ENCODE data around the gene FRMD8. TPM values are rescaled to one million over a fixed set of nuclear protein-coding genes. Genes with fewer than 3 reads are reported as not detected.

FRMD8 gene
- total RNA-seq, 6 experiments from 2014 or later, result 7.7 to 17.1 (median 14.3) TPM

DNA sequence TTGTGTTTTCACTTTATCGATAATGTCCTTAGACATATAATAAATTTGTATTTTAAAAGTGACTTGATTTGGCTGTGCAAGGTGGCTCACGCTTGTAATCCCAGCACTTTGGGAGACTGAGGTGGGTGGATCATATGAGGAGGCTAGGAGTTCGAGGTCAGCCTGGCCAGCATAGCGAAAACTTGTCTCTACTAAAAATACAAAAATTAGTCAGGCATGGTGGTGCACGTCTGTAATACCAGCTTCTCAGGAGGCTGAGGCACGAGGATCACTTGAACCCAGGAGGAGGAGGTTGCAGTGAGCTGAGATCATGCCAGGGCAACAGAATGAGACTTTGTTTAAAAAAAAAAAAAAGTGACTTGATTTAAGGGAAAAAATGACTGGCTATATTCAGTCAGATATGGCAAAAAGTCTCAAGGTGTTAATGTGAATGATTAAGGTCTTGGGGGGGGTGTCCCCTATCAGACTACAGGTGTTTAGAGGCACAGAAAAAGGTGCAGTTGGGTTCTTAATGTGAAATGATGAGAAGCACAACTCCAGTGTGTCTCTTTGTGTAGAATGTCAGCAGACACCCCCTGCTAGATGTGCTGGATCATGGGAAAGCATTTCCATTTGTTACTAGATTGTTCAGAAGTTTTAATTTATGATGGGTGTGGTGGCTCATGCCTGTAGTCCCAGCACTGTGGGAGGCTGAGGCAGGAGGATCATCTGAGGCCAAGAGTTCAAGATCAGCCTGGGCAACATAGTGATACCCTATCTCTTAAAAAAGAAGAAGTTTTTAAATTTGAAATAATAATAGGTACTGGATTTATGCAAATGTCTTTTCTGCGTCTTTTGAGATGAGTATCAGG is 53.1 kb downstream of the FRMD8 start:
- 46% methylated on average over 7 of the region's 7 CpGs for WGBS (ENCODE audit: insufficient coverage, low coverage, low lambda C conversion rate, missing lambda C conversion rate)
- TF ChIP-seq, protein P1, sequence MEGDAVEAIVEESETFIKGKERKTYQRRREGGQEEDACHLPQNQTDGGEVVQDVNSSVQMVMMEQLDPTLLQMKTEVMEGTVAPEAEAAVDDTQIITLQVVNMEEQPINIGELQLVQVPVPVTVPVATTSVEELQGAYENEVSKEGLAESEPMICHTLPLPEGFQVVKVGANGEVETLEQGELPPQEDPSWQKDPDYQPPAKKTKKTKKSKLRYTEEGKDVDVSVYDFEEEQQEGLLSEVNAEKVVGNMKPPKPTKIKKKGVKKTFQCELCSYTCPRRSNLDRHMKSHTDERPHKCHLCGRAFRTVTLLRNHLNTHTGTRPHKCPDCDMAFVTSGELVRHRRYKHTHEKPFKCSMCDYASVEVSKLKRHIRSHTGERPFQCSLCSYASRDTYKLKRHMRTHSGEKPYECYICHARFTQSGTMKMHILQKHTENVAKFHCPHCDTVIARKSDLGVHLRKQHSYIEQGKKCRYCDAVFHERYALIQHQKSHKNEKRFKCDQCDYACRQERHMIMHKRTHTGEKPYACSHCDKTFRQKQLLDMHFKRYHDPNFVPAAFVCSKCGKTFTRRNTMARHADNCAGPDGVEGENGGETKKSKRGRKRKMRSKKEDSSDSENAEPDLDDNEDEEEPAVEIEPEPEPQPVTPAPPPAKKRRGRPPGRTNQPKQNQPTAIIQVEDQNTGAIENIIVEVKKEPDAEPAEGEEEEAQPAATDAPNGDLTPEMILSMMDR (IDR thresholded peaks at IDR 0.05), result no peak
- peak; percentile 35 for TF ChIP-seq POLR2A (IDR thresholded peaks at IDR 0.05)
- H3K4me1 ChIP-seq, result peaks cover 0 to 47% (median 0%) of the 10 kb centered on the region in 4 donors
- H3K27me3 ChIP-seq, result no peaks in the 10 kb centered on the region
- H3K27ac ChIP-seq, result peak overlapping the region; percentile 56 to 100 (median 70)
- ATAC-seq (no peak), DNase-seq (peak in 2 of 3 donors; percentile 19 to 36)
- H3K36me3 ChIP-seq, result peaks cover 0 to 40% (median 7%) of the 10 kb centered on the region in 4 donors
- H3K4me3 ChIP-seq, result no peak overlapping the region
- H3K9me3 ChIP-seq, result no peaks in the 10 kb centered on the region
- intact Hi-C loops (cut with DNase I), result no loop called here

DNA sequence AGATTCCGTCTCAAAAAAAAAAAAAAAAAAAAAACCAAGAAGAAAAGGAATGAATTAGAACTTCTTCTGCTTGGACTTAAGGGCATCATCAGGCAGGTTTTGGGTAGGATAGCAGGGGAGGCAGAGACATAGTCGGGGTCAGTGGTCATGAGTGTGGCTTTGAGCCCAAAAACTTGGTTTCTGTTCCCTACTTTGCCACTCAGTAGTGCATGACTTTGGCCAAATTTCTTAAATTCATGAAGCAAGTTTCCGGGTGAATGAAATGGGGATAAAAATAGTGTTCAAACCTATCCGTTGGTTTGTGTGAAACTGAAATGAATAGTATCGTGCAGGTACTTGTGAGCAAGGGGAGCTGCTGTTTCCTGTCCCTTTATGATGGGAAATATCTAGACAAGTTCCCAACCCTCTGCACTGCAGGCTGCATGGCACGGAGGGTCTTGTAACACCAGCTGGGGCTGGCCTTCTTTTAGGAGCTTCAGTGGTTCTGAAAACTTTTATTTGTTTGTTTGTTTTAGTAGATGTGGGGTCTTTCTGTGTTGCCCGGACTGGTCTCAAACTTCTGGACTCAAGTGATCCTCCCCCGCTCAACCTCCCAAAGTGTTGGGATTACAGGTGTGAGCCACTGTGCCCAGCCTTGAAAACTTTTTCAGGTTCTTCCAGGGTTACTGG is 54.5 kb downstream of the FRMD8 start:
- TF ChIP-seq, protein P1 (IDR thresholded peaks at IDR 0.05), result no peak
- peak; percentile 57 for TF ChIP-seq POLR2A (IDR thresholded peaks at IDR 0.05)
- Histone ChIP-seq H3K27me3 (no peaks in the 10 kb centered on the region), H3K4me3 (no peak overlapping the region), H3K27ac (peak overlapping the region; percentile 22 to 100 (median 56)), H3K9me3 (no peaks in the 10 kb centered on the region), H3K36me3 (peaks cover 0 to 29% (median 3%) of the 10 kb centered on the region in 4 donors), H3K4me1 (peaks cover 0 to 49% (median 0%) of the 10 kb centered on the region in 4 donors)
- WGBS (ENCODE audit: insufficient coverage, low coverage, low lambda C conversion rate, missing lambda C conversion rate), result 28% methylated on average over 8 of the region's 8 CpGs
- peak in 2 of 3 donors; percentile 22 to 46 for DNase-seq
- peak in 1 of 4 donors; percentile 1 for ATAC-seq
- intact Hi-C loops (cut with DNase I), result no loop called here

DNA sequence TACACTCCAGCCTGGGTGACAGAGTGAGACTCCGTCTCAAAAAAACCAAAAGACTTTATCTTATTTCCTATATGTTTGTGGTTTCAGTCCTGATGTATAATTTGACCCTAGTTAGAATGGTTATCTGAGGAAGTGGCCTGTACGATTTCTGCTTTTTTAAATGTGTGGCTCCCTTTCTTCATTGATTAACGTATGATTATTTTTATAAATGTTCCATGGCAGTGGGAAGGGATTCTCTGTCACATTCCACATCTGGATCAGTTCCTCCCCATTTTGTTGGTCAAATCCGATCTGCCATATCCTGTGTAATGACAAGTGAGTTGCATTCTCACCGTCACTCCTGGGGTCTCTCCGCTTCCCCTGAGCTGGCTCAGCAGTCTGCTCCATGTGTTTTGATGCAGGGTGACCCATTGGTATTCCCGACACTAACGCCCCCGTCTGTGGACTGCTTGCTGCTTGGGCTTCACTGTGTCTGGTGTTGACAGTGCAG is 56.5 kb downstream of the FRMD8 start:
- ATAC-seq, result peak; percentile 0
- TF ChIP-seq, protein P1 (IDR thresholded peaks at IDR 0.05), result no peak
- peak; percentile 13 for TF ChIP-seq POLR2A (IDR thresholded peaks at IDR 0.05)
- Histone ChIP-seq H3K4me3 (no peak overlapping the region), H3K27me3 (no peaks in the 10 kb centered on the region), H3K4me1 (peaks cover 0 to 47% (median 0%) of the 10 kb centered on the region in 4 donors), H3K9me3 (no peaks in the 10 kb centered on the region), H3K27ac (peak overlapping the region; percentile 12 to 100 (median 48)), H3K36me3 (peaks cover 0 to 20% (median 3%) of the 10 kb centered on the region in 4 donors)
- intact Hi-C loops (cut with DNase I), result no loop called here
- peak in 2 of 3 donors; percentile 34 to 58 for DNase-seq
- 33% methylated on average over 9 of the region's 9 CpGs for WGBS (ENCODE audit: insufficient coverage, low coverage, low lambda C conversion rate, missing lambda C conversion rate)

DNA sequence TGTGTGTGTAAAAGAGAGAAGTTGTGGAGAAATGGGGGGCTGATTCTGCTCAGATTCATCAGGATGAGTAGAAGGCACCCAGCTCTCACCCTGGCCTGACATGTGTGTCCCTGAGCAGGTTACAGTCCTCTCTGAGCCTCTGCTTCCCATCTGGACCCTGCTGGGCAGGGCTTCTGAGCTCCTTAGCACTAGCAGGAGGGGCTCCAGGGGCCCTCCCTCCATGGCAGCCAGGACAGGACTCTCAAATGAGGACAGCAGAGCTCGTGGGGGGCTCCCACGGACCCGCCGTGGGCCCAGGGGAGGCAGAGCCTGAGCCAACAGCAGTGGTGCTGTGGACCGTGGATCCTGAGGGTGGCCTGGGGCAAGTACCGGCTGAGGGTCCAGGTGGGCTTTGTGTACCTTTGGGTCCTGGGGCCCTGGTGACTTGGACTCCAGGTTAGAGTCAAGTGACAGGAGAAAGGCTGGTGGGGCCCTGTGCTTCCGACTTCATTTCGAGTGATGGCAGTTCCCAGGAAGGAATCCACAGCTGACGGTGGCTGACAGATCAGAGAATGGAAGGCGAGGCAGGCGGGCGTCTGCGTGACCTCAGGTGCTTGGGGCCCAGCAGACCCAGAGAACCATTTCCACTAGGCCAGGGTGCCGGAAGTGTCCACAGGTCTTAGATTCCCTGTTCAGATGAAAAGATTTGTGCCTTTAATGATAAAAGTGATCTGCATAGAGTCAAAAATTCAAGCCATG is 58.0 kb downstream of the FRMD8 start:
- ATAC-seq (peak; percentile 1 to 15 (median 3)), DNase-seq (peak; percentile 55 to 79 (median 67))
- H3K36me3 ChIP-seq, result peaks cover 0 to 7% (median 3%) of the 10 kb centered on the region in 4 donors
- no peak overlapping the region for H3K4me3 ChIP-seq
- peaks cover 0 to 35% (median 0%) of the 10 kb centered on the region in 4 donors for H3K4me1 ChIP-seq
- WGBS (ENCODE audit: insufficient coverage, low coverage, low lambda C conversion rate, missing lambda C conversion rate), result 33% methylated on average over 1 of the region's 14 CpGs
- no peaks in the 10 kb centered on the region for H3K9me3 ChIP-seq
- no peaks in the 10 kb centered on the region for H3K27me3 ChIP-seq
- intact Hi-C loops (cut with DNase I), result no loop called here
- TF ChIP-seq, protein P1 (IDR thresholded peaks at IDR 0.05), result no peak
- TF ChIP-seq POLR2A (IDR thresholded peaks at IDR 0.05), result peak; percentile 4
- peak overlapping the region; percentile 54 to 68 (median 56) for H3K27ac ChIP-seq
